HG02870 (cell line): ENCODE data around the gene KIZ.

Experiments
- ATAC-seq: cut with Tn5 transposase; IDR thresholded peaks from one replicate; pipeline ENCODE4 v1.9.1; 2021; ENCODE audit warnings: mild to moderate bottlenecking, moderate library complexity; ENCODE audit not compliant: unreplicated experiment

Gene KIZ

GRCh38 chr20:21173485-21173884 is 47.6 kb downstream of the KIZ start:
- ATAC-seq = no peak

- no peak for ATAC-seq
These were observed 48.8 kb downstream of the KIZ start for GRCh38 chr20:21174516-21175239.

GRCh38 chr20:21175433-21175832 is 49.6 kb downstream of the KIZ start:
- no peak for ATAC-seq

- no peak for ATAC-seq
These were observed 51.9 kb downstream of the KIZ start for GRCh38 chr20:21177767-21178166.

GRCh38 chr20:21179757-21180156 is 53.9 kb downstream of the KIZ start:
- no peak for ATAC-seq

- no peak for ATAC-seq
These were observed 54.4 kb downstream of the KIZ start for GRCh38 chr20:21180248-21180647.

DNA sequence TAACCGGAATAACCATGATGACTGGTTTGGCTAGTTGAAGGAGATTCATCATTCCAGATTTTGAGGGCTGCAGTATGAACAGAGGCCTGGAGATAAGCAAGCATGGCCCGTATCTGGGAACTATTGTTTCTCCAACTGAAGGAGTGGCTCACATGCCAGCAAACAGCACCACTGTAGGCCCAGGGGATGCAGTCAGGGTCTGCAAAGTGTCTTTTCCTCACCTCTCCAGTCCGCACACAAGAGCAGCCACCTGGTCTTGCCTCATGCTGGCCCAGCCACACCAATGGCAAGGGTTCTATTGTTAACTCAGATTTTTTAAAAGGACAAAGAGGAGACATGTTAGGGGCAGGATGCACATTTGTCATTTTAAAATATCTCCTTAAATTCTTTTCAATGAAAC is 55.1 kb downstream of the KIZ start:
- no peak for ATAC-seq

- no peak for ATAC-seq
These were observed 57.1 kb downstream of the KIZ start for GRCh38 chr20:21182832-21183563.

DNA sequence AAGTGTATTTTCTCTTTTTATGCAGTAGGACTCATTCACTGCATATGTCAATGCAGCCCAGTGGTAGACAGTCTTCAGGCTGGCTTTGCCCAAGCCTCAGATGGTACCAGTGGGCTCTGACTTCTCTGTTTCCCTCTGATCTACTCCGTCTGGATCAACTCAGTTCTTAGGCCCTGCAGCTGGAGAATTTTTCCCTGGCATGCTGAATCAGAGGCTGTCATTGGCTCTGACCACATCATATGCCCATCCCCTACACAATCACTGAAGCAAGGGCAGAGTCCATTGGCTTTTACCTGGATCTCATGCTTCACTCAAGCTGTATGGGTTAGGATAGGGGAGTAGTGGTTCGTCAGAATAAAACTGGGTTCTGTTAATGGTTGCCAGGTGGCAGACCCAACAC is 57.8 kb downstream of the KIZ start:
- no peak for ATAC-seq

- no peak for ATAC-seq
These were observed 58.9 kb downstream of the KIZ start for GRCh38 chr20:21184819-21185218.

GRCh38 chr20:21185849-21186248 is 60.0 kb downstream of the KIZ start:
- no peak for ATAC-seq

DNA sequence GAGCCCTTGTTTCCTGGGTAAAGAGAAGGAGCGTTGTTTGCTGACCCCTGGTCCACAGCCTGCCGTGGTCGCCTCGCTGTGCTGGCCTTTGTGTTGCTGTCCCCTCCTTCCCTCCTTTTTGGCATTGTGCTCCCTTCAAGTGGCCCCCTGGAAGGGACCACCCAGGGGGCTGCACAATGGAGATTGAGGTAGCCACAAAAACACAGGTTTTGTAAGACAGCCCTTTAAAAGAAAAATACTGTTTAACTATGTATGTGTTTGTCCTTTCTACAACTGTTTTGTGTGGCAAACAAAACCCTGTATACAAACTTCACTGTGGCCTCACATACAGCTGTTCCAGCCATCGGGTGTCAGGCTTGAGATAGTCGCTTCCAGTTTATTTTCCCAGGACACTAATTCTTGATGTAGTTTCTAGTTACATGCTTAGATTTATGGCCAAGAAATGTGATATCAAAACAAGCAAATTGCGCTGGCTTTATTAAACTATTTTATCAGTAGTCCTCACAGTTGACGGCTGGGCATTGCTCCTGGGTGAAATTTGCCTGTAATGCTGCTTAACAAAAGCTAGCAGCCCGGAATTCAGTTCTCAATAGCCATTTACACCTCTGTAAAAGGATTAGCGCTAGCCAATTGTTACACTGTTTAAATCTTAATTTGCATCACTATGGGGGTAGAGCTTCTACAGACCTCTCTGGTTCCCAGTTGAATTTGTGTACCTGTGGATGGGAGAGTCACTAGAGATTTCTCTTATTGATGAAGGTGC is 64.1 kb downstream of the KIZ start:
- ATAC-seq = no peak

- no peak for ATAC-seq
These were observed 65.0 kb downstream of the KIZ start for GRCh38 chr20:21190869-21191268.

GRCh38 chr20:21191839-21192238 is 66.0 kb downstream of the KIZ start:
- ATAC-seq = no peak

DNA sequence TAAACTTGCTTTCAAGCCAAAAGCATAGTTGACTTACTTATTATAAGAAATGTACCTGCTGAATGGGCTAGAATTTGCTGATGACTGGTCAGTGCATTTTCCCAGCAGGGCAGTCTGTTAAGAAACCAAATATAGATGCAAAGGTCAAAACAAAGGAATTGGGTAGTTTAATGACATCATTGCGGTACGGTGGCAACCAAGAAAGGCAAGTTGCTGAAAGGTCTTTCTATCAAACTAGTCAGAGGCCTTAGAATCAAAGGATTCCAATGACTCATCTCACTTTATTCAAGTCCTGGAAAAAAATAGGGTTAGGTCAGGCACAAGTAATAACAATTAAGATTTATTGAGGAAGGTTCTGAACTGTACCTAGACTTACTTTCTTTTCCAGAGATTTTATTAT is 76.4 kb downstream of the KIZ start:
- no peak for ATAC-seq

GRCh38 chr20:21203088-21203656 is 77.3 kb downstream of the KIZ start:
- ATAC-seq = no peak

GRCh38 chr20:21206584-21206983 is 80.7 kb downstream of the KIZ start:
- ATAC-seq = no peak

- ATAC-seq = no peak
These were observed 83.1 kb downstream of the KIZ start for GRCh38 chr20:21208999-21209398.

GRCh38 chr20:21209668-21210067 is 83.8 kb downstream of the KIZ start:
- no peak for ATAC-seq

DNA sequence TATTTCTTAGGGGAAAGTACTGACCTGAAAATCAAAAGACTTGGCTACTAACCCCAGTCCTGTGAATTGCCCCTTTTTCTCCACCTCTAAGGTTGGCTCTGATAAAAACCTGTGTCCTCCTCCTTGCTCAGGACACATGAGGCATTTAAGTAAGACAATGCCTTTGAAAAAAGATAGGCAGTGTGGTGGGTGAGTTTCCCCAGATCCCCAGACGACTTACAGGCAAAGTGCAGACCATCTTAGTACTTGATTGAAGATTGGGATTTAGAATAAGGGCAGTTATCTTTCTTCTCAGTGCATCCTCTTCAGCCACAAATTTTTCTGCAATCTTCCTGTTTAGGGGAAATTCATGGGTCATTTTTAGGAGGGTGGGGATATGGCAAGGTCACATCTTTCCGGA is 87.8 kb downstream of the KIZ start:
- ATAC-seq = no peak

DNA sequence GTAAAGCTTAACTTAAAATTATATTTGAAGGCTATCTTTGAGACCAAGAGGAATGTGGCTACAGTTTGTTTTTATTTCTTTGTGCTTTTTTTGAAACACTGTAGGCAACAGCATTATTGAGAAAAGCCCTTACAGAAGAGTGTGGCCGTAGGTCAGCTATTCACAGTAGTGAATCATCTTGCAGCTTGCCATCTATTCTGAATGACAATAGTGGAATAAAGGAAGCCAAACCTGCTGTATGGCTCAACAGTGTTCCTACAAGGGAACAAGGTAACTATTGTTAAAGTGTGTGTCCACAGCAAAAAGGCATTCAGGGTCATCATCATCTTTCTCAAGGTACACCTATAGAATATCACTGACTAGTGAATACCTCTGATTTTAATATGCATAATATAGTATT is 88.5 kb downstream of the KIZ start:
- no peak for ATAC-seq

DNA sequence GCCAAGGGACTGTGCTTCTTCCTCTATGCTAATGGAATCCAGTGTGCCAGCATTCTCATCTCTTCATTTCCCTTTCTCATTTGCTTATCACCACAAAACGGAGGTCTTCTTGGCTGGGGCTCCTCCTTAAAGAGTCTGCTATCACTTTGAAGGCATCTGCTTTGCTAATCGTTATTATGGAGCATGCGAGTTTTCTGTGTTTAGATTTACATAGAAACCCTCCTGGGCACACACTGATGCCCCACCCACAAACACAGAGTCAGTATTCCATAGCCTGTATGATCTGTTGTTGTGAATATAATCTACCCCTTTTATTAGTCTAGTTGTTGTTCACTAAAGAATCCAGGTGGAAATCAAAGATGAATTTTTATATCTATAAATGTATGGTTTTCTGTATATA is 93.8 kb downstream of the KIZ start:
- no peak for ATAC-seq
